TTC549 (cell line): ENCODE results near the gene TRMT112.

Source experiments
- FAIRE-seq: peaks from 2 replicates; lab custom pipeline; 2012; peaks lifted over from hg19 to GRCh38; lab: Jason Lieb, UNC

TRMT112 gene

GRCh38 chr11:64317325-64317960, at the start of gene TRMT112:
TSS of gene TRMT112 (minus strand) at chr11:64317559. CDS start at chr11:64317526, 33 bp downstream.
- peak; percentile 84 for FAIRE-seq

- no peak for FAIRE-seq
Measured at GRCh38 chr11:64366751-64367150, 49.4 kb upstream of the TRMT112 start.

DNA sequence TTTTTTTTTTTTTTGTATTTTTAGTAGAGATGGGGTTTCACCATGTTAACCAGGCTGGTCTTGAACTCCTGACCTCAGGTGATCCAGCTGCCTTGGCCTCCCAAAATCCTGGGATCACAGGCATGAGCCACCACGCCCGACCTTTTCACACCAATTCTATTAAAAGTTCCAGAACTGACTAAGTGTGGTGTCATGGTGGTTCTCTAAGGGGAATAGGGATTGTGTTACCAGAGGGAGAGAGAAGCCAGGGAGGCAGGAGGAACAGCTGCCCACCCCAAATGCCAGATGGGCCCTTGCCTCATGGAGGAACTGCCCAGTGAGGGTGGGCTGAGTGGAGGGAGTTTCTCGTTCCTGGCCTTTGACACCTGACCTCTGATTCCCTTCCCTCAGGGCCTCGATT, 47.6 kb upstream of the TRMT112 start:
- no peak for FAIRE-seq

GRCh38 chr11:64364435-64364834, 47.1 kb upstream of the TRMT112 start:
- no peak for FAIRE-seq

DNA sequence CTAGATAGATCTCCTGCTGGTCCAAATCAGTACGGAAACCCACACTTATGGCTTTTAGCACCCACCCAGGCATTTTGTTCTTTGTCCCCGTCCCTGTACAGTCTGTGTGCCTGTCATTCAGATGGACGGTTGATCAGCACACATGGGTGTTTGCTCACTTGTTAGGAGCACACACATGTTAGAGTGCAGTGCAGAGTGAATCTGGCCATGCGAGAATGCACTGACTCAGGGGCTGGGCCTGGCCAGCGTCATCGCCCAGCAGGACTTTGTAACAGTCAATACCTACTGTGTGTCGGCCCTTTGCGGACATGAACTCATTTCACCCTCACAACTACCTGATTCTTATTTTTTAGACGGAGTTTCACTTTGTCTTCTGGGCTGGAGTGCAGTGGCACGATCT, 45.0 kb upstream of the TRMT112 start:
- FAIRE-seq = no peak

DNA sequence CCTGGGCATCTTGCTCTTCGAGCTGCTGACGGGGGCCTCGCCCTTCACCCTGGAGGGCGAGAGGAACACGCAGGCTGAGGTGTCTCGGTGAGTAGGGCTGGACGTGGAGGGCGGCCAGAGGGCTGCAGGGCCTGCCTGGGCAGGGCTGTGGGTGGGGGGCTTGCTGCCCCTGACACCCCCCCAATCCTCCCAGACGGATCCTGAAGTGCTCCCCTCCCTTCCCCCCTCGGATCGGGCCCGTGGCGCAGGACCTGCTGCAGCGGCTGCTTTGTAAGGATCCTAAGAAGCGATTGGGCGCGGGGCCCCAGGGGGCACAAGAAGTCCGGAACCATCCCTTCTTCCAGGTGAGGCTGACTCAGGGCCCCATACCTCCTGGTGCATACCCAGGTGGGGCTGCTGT, 44.3 kb upstream of the TRMT112 start:
- FAIRE-seq = no peak

DNA sequence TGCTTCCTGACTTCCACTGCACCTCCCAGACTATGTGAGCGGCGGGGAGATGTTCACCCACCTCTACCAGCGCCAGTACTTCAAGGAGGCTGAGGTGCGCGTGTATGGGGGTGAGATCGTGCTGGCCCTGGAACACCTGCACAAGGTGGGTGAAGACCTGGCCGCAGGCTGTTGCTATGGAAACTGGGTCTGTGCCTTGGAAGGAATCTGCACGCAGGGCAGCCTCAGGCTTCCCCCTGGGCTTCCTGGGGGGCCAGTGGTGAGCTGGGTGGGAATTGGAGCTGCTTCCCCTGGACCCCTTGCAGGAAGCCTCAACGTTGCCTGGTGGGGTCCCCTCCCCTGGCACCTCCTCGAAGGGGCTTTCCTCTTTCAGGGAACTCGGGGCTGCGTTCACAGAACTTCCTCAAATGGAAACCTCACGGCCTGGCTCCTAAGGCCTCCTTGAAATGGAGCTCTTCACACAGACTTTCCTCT, 43.1 kb upstream of the TRMT112 start:
- FAIRE-seq = no peak

DNA sequence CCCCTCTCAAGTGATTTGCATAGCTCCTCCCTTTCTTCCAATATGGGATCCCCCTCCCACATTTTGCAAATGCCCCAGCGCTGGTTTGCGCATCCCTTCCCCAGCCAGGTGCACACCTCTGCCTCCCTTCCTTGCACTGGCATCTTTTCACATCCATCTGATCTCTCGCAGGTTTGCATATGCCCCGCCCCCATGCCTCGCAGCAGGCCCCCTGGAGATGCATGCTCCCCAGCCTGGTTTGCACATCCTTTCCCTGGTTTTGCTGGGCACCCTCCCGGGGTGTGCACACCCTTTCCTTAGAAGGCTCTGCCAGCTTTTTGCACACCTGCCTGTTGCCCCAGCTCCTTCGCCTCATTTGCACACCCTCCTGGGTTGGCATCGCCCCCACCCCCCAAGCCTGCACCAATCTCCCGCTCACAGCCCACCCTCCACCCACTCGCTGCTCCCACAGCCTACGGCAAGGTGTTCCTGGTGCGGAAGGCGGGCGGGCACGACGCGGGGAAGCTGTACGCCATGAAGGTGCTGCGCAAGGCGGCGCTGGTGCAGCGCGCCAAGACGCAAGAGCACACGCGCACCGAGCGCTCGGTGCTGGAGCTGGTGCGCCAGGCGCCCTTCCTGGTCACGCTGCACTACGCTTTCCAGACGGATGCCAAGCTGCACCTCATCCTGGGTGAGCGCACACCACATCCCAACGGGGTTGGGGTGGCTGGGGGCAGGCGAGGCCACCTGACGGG, 42.5 kb upstream of the TRMT112 start:
- FAIRE-seq = no peak

DNA sequence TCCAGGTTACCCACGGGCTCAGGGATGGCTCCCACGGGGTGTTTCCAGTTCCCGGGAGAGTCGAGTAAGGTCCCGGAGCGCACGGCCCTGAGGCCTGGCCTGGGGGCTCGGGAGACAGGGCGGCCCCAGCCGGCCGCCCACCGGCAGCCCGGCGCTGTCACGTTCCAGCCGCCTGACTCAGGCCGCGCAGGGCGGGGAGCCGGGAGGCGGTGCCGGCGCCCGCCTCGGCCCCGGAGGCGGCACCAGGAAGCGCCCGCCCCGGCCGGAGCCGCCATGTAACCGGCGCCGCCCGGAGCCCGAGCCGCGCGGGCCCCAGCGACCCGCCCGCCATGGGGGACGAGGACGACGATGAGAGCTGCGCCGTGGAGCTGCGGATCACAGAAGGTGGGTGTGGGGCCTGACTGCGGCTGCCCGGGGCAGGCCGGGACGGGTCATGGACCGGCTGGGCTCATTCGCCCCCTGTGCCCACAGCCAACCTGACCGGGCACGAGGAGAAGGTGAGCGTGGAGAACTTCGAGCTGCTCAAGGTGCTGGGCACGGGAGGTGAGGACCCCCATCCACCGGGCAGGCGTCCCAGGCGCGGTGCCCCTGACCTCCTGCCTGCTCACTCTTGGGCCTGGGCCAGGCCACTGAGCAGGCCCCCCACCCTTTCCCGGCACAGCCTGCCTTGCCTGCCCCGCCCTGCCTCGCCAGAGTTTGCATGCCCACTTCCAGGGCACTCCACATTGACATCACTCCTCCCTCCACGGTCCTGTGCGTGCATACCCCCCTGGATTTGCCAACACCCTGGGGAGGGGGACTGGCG, 41.8 kb upstream of the TRMT112 start, which contains the start of gene RPS6KA4:
TSS of gene RPS6KA4 (plus strand) at position 256 of the 805 bp plus-strand sequence. CDS start at position 330, 74 bp downstream.
- no peak for FAIRE-seq

DNA sequence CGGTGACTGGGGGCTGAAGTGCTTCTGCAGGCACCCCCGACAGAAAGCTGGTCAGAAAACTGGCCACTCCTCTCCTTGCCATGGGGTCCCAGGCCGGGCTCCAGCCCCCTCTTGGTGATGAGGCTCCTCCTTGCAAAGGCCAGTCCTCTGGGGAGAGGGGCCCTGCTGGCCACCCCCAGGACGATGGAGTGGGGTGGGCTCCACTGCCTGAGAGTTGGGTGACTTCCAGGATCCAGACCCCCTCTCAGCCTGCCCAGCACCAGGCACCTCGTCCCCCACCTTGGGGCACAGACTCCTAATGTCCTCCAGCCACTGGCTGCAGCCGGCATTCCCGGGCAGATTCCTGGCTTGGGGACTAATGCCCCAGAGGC, 41.2 kb upstream of the TRMT112 start:
- FAIRE-seq = no peak

DNA sequence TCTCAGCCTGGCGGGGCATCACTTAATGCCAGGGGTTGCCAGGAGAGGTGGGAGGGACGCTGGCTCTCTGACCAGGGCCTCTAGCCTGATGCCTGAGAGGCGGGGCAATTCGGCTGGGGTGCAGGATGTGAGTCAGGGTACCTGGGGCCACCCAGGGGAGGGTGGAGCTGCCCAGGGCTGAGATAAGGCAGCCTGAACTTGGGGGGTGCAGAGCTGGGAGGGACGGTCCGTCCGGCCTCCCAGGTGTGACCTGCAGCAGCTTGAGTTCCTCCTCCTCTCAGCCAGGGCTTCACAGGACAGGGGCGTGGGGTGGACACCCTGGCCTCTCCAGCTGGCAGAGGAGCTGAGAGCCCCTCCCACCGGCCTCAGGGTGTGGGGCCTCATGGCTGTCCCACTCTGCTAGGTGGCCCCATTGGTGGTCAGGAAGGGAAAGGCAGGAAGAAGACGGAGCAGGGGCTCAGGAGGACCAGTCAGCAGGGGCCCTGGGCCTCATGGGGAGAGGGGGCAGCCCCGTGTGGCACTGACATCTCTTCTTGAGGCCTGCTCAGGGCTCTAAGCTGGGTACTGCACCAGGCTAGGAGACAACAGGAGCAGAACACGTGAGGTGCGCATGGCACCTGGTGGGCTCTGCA, 40.7 kb upstream of the TRMT112 start:
- no peak for FAIRE-seq

GRCh38 chr11:64357446-64357845, 40.1 kb upstream of the TRMT112 start:
- no peak for FAIRE-seq

- peak; percentile 25 for FAIRE-seq
Measured at GRCh38 chr11:64356498-64357411, 39.4 kb upstream of the TRMT112 start.

DNA sequence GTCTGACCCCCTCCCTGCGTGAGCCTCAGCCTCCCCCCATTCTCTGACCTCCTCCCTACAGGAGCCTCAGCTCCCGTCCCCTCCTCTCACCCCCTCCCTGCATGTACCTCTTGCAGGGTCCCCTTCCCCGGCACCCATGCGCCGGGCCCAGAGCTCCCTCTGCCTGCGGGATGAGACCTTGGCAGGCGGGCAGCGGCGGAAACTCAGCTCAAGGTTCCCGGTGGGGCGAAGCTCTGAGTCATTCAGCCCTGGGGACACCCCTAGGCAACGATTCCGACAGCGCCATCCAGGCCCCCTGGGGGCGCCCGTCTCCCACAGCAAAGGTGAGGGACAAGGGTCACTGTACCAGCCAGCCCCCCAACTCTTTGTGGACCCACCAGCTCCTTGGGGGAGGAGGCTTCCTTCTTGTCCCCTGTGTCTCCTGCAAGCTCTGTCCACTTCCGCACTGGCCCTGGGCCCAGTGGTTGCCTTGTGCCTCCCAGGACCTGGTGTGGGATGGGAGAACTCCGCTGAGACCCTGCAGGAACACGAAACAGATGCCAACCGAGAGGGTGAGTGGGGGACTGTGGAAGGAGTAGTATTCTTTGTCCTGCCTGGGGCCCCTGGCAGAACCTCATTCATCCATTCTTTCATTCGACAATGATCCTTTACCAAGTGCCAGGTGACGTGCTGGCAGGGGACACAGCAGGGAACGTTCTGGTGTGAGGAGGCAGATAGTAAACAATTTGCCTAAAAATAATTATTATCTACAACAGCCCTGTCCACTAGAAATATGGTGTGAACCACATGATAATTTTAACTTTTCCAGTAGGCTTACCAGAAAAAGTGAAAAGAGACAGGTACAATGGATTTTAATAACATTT, 38.0 kb upstream of the TRMT112 start:
- FAIRE-seq = no peak

DNA sequence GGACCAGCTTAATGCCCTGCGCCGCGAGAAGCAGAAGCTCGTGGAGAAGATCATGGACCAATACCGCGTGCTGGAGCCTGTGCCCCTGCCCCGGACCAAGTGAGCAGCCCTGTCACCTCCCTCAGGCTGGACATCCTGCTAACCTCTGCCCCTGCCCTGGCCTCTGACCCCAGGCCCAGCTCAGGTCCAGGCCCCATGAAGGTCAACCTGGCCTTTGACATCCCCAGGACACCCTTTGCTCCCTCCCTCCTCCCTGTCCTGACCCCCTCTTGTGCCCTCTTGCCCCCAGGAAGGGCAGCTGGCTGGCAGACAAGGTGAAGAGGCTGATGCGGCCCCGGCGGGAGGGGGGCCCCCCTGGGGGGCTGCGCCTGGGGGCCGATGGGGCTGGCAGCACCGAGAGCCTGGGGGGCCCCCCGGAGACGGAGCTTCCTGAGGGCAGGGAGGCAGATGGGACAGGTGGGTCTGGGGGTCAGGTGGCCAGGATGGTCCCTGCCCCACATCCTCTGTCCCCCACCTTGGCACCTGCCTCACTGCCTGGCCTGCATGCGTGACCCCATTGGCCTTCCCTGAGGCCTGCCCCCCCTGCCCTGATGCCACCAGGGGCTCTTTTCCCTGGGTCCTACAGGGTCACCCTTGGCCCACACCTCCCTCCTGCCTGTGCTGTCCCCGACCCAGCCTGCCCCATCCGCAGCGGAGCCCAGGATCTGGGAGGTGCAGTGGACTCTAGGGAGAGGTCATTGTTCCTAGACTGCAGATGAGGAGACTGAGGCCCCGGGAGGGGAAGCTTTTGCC, 36.6 kb upstream of the TRMT112 start:
- FAIRE-seq = no peak

GRCh38 chr11:64352995-64353714, 35.8 kb upstream of the TRMT112 start:
- no peak for FAIRE-seq

- no peak for FAIRE-seq
Measured at GRCh38 chr11:64352099-64352994, 35.0 kb upstream of the TRMT112 start.

GRCh38 chr11:64351136-64351631, 33.8 kb upstream of the TRMT112 start:
- FAIRE-seq = no peak
